ENCODE results near the gene IKZF3.
"Not testable (repeated sequence)": the region's sequence is repeated elsewhere in the genome, so short reads cannot be mapped to it uniquely, and the experiment has no call there.

The IKZF3 gene

GRCh38 chr17:39714234-39714633 is 149.9 kb downstream of the IKZF3 start:
- DNase-seq: no peak

GRCh38 chr17:39711851-39712250 is 152.3 kb downstream of the IKZF3 start:
- no peak for DNase-seq

GRCh38 chr17:39711071-39711470 is 153.0 kb downstream of the IKZF3 start:
- DNase-seq: not testable (repeated sequence)

GRCh38 chr17:39709998-39710964 is 153.8 kb downstream of the IKZF3 start:
- DNase-seq: no peak

- no peak for DNase-seq
These were observed 154.7 kb downstream of the IKZF3 start for GRCh38 chr17:39709319-39709997.

Data from stimulated activated CD4-positive, alpha-beta T cell treated with anti-CD3 and anti-CD28 coated beads, Interleukin-4, amount 100 ng/mL, for 24 hours (primary cell).